Keratinocyte (primary cell): ENCODE measurements around the gene TECRL. TPM values are rescaled to one million over a fixed set of nuclear protein-coding genes. Genes with fewer than 3 reads are reported as not detected.

ENCODE experiments used
- DNase-seq: peaks from one replicate; pipeline ENCODE4 v3.0.0-alpha.2; 2011; ENCODE audit warnings: low read depth, missing footprints, low spot score
- FAIRE-seq: peaks from 2 replicates; lab custom pipeline; 2011; peaks lifted over from hg19 to GRCh38; lab: Jason Lieb, UNC
- H2AFZ ChIP-seq: 2 replicates; pipeline ENCODE4 v1.6.0; 2012; ENCODE audit warnings: low read length, control low read depth, inconsistent platforms; ENCODE audit not compliant: control insufficient read depth
- H3K27ac ChIP-seq: 2 replicates; pipeline ENCODE4 v1.5.1; 2011; ENCODE audit warnings: low read length; ENCODE audit not compliant: control insufficient read depth, insufficient read depth
- H3K27me3 ChIP-seq: 3 replicates; pipeline ENCODE4 v1.6.0; 2011; ENCODE audit warnings: low read length; ENCODE audit not compliant: control insufficient read depth, insufficient read depth; ENCODE audit errors: extremely low read depth
- H3K36me3 ChIP-seq, 2 experiments: 2 replicates in 1 of 2; 3 replicates in 1 of 2; pipeline ENCODE4 v1.5.1; 2011; ENCODE audit warnings: low read length in 2 of 2, mild to moderate bottlenecking in 1 of 2; ENCODE audit not compliant: control insufficient read depth in 2 of 2, insufficient read depth in 2 of 2; ENCODE audit errors: extremely low read depth in 1 of 2
- H3K4me1 ChIP-seq: 3 replicates; pipeline ENCODE4 v1.5.1; 2011; ENCODE audit warnings: low read length; ENCODE audit not compliant: control insufficient read depth, insufficient read depth; ENCODE audit errors: extremely low read depth
- H3K4me2 ChIP-seq: 3 replicates; pipeline ENCODE4 v1.6.0; 2011; ENCODE audit warnings: low read depth, low read length; ENCODE audit not compliant: control insufficient read depth, insufficient read depth; ENCODE audit errors: extremely low read depth
- H3K4me3 ChIP-seq, 3 experiments: fragments of 200-600 bp in 1 of 3; sonication (generic) in 1 of 3; 2 replicates in 2 of 3; 3 replicates in 1 of 3; pipeline ENCODE4 v1.5.1; 2011 to 2016; ENCODE audit warnings: low read length in 3 of 3, mild to moderate bottlenecking in 3 of 3, control low read depth in 2 of 3, inconsistent platforms in 1 of 3, low read depth in 1 of 3, mixed read lengths in 1 of 3, mixed run types in 1 of 3, moderate library complexity in 1 of 3; ENCODE audit not compliant: control insufficient read depth in 2 of 3, insufficient read depth in 2 of 3; ENCODE audit errors: extremely low read depth in 1 of 3
- H3K79me2 ChIP-seq: 2 replicates; pipeline ENCODE4 v1.6.0; 2012; ENCODE audit warnings: low read length; ENCODE audit not compliant: control insufficient read depth, insufficient read depth
- H3K9ac ChIP-seq: 3 replicates; pipeline ENCODE4 v1.6.0; 2011; ENCODE audit warnings: low read length; ENCODE audit not compliant: control insufficient read depth, insufficient read depth; ENCODE audit errors: extremely low read depth
- H3K9me1 ChIP-seq: 3 replicates; pipeline ENCODE4 v1.6.0; 2011; ENCODE audit warnings: low read length; ENCODE audit not compliant: control insufficient read depth, insufficient read depth; ENCODE audit errors: extremely low read depth
- H3K9me3 ChIP-seq: 2 replicates; pipeline ENCODE4 v1.5.1; 2012; ENCODE audit warnings: low read depth, low read length; ENCODE audit not compliant: control insufficient read depth
- H4K20me1 ChIP-seq: 3 replicates; pipeline ENCODE4 v1.6.0; 2011; ENCODE audit warnings: low read length; ENCODE audit not compliant: control insufficient read depth, insufficient read depth; ENCODE audit errors: extremely low read depth
- EZH2 ChIP-seq: IDR thresholded peaks from one replicate; pipeline ENCODE4 v1.6.1; 2012; ENCODE audit warnings: inconsistent platforms, mild to moderate bottlenecking, low read length, moderate library complexity
- dilution Hi-C: fragments of 300-500 bp; cut with MboI; formaldehyde crosslinking; loops from one replicate; pipeline ENCODE4 v1.7.0; 2020; ENCODE audit warnings: low sequenced_read_pairs; ENCODE audit not compliant: extremely low pct_ligation_motif_present
- polyA plus RNA-seq, 5 experiments: library from polyadenylated mRNA; depleted of rRNA in 3 of 5; stranded (reverse) in 3 of 5; stranded (forward) in 1 of 5; unstranded in 1 of 5; fragments of >200 nt; gene quantifications; 1 replicate in 1 of 5; 2 replicates in 3 of 5; 3 replicates in 1 of 5; pipeline versions ENCODE4 v1.2.1 to v1.2.3, GENCODE V29; 2011 to 2012; ENCODE audit warnings: missing spikeins in 2 of 5, low read depth in 1 of 5, low replicate concordance in 1 of 5
- TF ChIP-seq, protein P1 (sequence below), 3 experiments: IDR thresholded peaks in 1 of 3; conservative IDR thresholded peaks in 1 of 3; optimal IDR thresholded peaks in 1 of 3; 2 replicates in 2 of 3; 3 replicates in 1 of 3; pipeline versions ENCODE3 to v1.5.1; 2011; ENCODE audit warnings: low read length in 3 of 3, mild to moderate bottlenecking in 3 of 3, moderate library complexity in 2 of 3, control low read depth in 1 of 3, inconsistent platforms in 1 of 3; ENCODE audit not compliant: insufficient read depth in 2 of 3; ENCODE audit errors: extremely low read depth in 1 of 3

The TECRL gene
- polyA plus RNA-seq, 1 donor (not counting 4 experiments of a cell fraction or from before 2014, with no cell fraction given) = not detected

DNA sequence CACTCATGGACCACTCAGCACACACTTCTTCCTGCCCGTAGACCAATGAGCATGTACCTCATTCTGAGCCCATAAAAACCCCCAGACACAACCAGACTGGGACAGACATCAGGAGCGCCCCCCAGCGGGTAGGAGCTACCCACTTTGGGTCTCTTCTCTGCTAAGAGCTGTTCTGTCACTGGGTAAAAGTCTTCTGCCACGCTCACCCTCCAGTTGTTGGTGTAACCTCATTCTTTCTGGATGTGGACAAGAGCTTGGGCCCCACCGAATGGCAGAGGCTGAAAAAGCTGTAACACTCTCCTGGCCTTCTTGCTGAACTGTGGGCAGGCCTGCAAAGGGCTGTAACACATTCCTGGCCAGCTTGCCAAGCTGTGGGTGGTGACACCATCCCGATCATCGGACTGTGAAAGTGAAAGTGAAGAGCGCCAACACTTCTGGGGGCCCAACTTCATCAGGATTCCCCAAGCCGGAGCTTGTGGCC, 137.6 kb downstream of the TECRL start:
- peak overlapping the region in 1 of 3 experiments; percentile 17 for H3K4me3 ChIP-seq
- no peak overlapping the region for H3K9ac ChIP-seq
- no peaks in the 10 kb centered on the region for H3K9me1 ChIP-seq
- H3K4me1 ChIP-seq = no peaks in the 10 kb centered on the region
- no peaks in the 10 kb centered on the region for H3K36me3 ChIP-seq
- dilution Hi-C loops = no loop called here
- peak overlapping the region; percentile 59 for H3K4me2 ChIP-seq
- H3K27ac ChIP-seq = no peak overlapping the region
- H4K20me1 ChIP-seq = no peaks in the 10 kb centered on the region
- peak overlapping the region; percentile 54 for H2AFZ ChIP-seq
- no peaks in the 10 kb centered on the region for H3K9me3 ChIP-seq
- DNase-seq = no peak
- no peak for FAIRE-seq
- TF ChIP-seq, protein P1, sequence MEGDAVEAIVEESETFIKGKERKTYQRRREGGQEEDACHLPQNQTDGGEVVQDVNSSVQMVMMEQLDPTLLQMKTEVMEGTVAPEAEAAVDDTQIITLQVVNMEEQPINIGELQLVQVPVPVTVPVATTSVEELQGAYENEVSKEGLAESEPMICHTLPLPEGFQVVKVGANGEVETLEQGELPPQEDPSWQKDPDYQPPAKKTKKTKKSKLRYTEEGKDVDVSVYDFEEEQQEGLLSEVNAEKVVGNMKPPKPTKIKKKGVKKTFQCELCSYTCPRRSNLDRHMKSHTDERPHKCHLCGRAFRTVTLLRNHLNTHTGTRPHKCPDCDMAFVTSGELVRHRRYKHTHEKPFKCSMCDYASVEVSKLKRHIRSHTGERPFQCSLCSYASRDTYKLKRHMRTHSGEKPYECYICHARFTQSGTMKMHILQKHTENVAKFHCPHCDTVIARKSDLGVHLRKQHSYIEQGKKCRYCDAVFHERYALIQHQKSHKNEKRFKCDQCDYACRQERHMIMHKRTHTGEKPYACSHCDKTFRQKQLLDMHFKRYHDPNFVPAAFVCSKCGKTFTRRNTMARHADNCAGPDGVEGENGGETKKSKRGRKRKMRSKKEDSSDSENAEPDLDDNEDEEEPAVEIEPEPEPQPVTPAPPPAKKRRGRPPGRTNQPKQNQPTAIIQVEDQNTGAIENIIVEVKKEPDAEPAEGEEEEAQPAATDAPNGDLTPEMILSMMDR (optimal IDR thresholded peaks at IDR 0.05 in 1 of 3, IDR thresholded peaks at IDR 0.05 in 1 of 3, conservative IDR thresholded peaks at IDR 0.05 in 1 of 3; ENCODE audit: extremely low read depth in 1 of 3, insufficient read depth in 2 of 3, low read length in 3 of 3) = no peak
- no peak for TF ChIP-seq EZH2
- no peaks in the 10 kb centered on the region for H3K79me2 ChIP-seq
- no peaks in the 10 kb centered on the region for H3K27me3 ChIP-seq

DNA sequence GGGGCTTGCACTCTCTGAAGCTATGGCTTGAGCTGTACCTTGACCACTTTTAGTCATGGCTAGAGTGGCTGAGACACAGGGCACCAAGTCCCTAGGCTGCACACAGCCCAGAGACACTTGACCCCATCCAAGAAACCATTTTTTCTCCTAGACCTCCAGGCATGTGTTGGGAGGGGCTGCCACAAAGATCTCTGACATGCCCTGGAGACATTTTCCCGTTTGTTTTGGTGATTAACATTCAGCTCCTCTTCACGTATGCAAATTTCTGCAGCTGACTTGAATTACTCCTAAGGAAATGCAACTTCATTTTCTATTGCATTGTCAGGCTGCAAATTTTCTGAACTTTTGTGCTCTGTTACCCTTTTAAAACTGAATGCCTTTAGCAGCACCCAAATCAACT, 142.6 kb downstream of the TECRL start:
- no peak overlapping the region for H3K4me3 ChIP-seq
- DNase-seq = no peak
- H3K9me3 ChIP-seq = no peaks in the 10 kb centered on the region
- H3K27ac ChIP-seq = no peak overlapping the region
- no peaks in the 10 kb centered on the region for H3K36me3 ChIP-seq
- H4K20me1 ChIP-seq = no peaks in the 10 kb centered on the region
- H3K4me2 ChIP-seq = no peak overlapping the region
- H3K9me1 ChIP-seq = no peaks in the 10 kb centered on the region
- TF ChIP-seq, protein P1 (optimal IDR thresholded peaks at IDR 0.05 in 1 of 3, IDR thresholded peaks at IDR 0.05 in 1 of 3, conservative IDR thresholded peaks at IDR 0.05 in 1 of 3; ENCODE audit: extremely low read depth in 1 of 3, insufficient read depth in 2 of 3, low read length in 3 of 3) = no peak
- TF ChIP-seq EZH2 = no peak
- H3K79me2 ChIP-seq = no peaks in the 10 kb centered on the region
- H3K9ac ChIP-seq = no peak overlapping the region
- no peak for FAIRE-seq
- H2AFZ ChIP-seq = no peak overlapping the region
- no peaks in the 10 kb centered on the region for H3K4me1 ChIP-seq
- H3K27me3 ChIP-seq = no peaks in the 10 kb centered on the region
- dilution Hi-C loops = no loop called here
